HG03354 (cell line): ENCODE data around the gene NIPBL.
"Not testable (repeated sequence)": the region's sequence is repeated elsewhere in the genome, so short reads cannot be mapped to it uniquely, and the experiment has no call there.

ENCODE experiments used
- ATAC-seq: cut with Tn5 transposase; IDR thresholded peaks from one replicate; pipeline ENCODE4 v1.9.1; 2021; ENCODE audit warnings: mild to moderate bottlenecking; ENCODE audit not compliant: unreplicated experiment, poor library complexity, severe bottlenecking

Gene NIPBL

GRCh38 chr5:36876299-36876964 is at the start of gene NIPBL:
Gene NIPBL, plus strand, starts transcription at chr5:36876769. Its CDS starts 76,928 bp downstream, at chr5:36953697.
- peak; percentile 74 for ATAC-seq

GRCh38 chr5:36832274-36832673 is 44.3 kb upstream of the NIPBL start:
- ATAC-seq = no peak

DNA sequence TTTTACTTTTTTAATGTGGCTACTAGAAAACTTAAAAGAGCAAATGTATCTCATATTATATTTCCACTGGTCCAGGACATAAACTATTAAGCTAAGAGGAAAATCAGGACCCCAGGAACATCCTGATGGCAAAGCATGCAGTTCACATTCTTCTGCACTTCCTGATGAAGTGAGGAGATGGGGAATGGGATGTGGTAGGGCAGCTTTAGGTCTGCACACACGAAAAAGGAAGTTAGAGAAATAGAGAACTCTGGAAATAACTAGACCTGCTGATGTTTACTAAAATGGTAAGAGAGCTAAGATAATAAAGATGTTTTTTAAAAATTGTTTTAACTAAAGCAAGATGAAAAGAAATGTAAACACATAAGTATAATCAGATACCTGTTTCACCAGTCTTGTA is 39.7 kb upstream of the NIPBL start:
- no peak for ATAC-seq

DNA sequence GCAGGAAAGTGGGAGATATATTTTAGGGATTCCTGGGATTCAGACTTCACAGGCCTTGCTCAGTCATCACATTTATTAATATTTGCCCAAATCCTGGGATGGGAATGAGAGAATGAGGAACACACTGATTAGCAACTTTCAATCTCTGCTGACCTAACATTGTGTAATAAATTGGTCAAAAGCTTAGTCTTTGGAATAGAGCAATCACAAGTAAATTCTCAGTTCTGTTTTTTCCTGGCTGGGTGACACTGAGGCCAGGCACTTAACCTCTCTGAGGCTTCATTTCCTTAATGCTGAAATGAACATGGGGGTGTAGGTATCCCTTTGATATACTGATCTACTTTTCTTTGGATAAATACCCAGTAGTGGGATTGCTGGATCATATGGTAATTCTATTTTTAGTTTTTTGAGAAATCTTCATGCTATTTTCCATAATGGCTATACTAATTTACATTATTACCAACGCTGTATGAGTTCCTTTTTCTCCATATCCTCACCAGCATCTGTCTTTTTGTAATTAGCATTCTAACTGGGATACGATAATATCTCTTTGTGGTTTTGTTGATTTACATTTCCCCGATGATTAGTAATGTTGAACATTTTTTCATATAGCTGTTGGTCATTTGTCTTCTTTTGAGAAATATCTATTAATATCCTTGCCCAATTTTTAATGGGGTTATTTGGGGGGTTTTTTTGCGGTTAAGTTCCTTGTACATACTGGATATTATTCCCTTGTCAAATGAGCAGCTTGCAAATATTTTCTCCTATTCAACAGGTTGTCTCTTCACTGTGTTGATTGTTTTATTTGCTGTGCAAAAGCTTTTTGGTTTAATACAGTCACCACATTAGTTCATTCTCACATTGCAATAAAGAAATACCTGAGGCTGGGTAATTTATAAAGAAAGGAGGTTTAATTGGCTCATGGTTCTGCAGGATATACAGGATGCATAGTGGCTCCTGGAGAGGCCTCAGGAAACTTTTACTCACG is 36.8 kb upstream of the NIPBL start:
- ATAC-seq = no peak

DNA sequence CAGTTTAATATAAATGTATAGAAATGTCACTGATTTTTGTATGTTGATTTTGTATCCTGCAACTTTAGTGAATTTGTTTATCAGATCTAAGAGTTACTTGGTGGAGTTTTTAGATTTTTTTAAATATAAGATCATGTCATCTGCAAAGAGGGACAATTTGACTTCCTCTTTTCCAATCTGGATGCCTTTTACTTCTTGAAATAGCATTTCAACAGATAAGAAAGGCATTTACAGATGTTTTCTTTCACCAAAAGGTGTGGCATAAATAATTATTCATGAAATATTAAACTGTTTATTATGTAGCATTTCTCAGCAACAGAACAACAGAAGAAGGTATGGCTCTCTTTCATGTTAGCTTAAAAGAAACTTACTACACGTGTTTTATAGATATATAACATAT is 34.9 kb upstream of the NIPBL start:
- ATAC-seq = no peak

GRCh38 chr5:36842087-36842486 is 34.5 kb upstream of the NIPBL start:
- ATAC-seq = no peak

- no peak for ATAC-seq
Observed at GRCh38 chr5:36844305-36844704, 32.3 kb upstream of the NIPBL start.

- ATAC-seq = not testable (repeated sequence)
Observed at GRCh38 chr5:36848545-36848944, 28.0 kb upstream of the NIPBL start.

GRCh38 chr5:36852903-36853302 is 23.7 kb upstream of the NIPBL start:
- ATAC-seq = not testable (repeated sequence)

DNA sequence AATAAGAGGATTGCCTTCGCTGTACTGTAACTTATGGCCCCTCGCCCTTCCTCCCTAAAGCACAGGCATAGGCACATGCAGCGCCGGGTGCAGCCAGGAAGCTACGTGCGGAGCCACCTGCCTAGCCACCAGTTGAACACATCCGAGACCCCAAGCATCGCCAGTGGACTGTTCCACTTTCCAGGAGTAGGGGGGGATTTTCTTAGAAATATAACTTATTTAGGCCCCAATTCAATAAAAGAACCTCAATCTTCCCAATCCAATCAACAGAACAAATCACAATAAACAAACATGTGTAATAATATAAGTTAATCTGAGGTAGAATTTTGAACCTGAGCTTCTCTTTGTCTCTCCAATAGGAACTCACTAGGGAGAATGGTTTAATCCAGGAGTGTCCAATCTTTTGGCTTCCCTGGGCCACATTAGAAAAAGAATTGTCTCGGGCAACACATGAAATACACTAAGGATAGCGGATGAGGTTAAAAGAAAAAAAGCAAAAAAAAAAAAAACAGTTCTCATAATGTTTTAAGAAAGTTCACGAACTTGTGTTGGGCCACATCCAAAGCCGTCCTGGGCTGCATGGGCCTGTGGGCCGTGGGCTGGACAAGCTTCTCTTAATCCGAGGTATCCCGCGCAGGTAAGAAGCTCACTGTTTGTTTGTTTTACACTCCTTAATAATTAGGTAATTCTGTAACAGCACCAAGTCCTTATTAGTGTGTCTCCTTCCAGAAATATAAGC is 22.0 kb upstream of the NIPBL start:
- no peak for ATAC-seq

DNA sequence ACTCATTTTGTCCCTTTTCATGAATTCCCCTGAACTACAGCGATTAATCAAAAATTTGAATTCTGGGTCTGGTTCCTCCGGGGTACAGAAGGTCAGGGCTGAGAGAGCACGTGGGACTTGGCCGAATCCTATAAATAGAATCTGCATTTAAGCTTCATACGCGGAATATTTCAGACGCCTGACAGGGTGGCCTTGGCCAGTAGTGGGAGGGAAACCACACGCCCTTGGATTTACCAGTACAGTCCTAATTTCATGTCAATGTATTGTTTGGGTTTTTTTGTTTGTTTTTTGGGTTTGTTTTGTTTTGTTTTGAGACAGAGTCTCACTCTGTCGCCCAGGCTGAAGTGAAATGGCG is 21.5 kb upstream of the NIPBL start:
- no peak for ATAC-seq

- ATAC-seq = no peak
Observed at GRCh38 chr5:36861871-36862270, 14.7 kb upstream of the NIPBL start.

DNA sequence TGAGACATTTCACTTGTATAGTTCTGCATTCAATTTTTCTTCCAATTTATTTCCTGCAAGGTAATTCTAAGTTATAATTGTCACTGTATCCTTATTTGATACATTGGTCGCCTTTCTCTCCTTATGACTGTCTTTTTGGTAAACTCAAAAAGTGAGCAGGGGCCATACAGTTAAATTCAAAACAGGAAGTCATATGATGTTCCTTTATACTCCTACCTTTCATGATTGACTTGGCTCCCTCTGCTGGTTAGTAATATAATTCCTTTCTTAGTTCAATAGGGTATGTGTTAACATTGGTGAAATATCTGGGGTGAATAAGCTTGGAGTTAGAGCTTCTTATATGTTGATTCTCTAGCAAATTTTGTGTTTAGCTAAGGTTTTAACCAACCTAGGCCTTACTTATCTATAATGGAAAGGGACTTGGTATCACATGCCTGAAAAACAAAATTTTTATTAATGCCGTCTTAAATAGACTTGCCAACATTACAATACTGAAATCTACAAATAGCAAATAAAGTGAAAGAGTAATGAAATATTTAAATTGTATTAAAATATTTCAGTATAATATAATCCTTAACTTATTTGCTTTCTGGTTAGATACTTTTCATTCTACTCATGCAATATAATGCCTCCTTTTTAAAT is 6.0 kb upstream of the NIPBL start:
- ATAC-seq = peak; percentile 90

DNA sequence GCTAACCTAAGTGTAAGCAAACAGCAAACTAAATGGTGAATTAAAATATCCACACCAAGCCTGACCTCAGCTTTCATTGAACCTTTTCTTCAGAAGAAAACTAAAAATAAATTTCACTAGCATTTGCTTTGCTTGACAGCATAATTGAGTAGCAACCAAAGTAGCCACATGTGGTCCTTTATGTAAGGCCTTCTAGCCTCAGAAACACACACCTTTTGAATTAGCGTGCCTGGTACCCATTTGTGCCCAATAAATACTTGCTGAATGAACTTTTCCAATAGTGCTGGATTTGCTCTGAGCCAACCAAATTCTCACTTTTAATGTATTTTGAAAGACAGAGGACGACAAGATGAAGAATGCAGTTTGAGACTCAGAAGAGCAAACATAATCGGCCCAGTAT is 2.1 kb upstream of the NIPBL start:
- ATAC-seq = no peak

GRCh38 chr5:36875051-36875789 is 1.3 kb upstream of the NIPBL start:
- ATAC-seq = no peak

GRCh38 chr5:36875790-36876298 is 725 bp upstream of the NIPBL start:
- ATAC-seq = peak; percentile 69

- ATAC-seq = peak; percentile 29
Observed at GRCh38 chr5:36876965-36877666, 547 bp downstream of the NIPBL start.

- no peak for ATAC-seq
Observed at GRCh38 chr5:36877667-36878391, 1.3 kb downstream of the NIPBL start.
